Measurements from ENCODE around the gene DPCD. TPM values are rescaled to one million over a fixed set of nuclear protein-coding genes. Genes with fewer than 3 reads are reported as not detected.

DPCD gene
- total and polyA plus RNA-seq, 2 of the 8 experiments (the other 6 are each of a cell fraction or from before 2014, with no cell fraction given): 21.2 to 31.4 TPM

GRCh38 chr10:101617824-101618568, 29.9 kb downstream of the DPCD start:
- H3K9ac ChIP-seq (replicated peaks in 1 of 4; ENCODE audit: extremely low read depth in 1 of 4, low read depth in 3 of 4, low read length in 3 of 4): no peak overlapping the region
- peaks cover 5 to 17% (median 12%) of the 10 kb centered on the region in 4 experiments for H3K4me1 ChIP-seq (replicated peaks in 1 of 4; ENCODE audit: control insufficient read depth in 3 of 4, insufficient read depth in 4 of 4, low read length in 3 of 4)
- H2BK12ac ChIP-seq (ENCODE audit: low read depth, low read length): no peak overlapping the region
- H4K91ac ChIP-seq (replicated peaks; ENCODE audit: insufficient read length, low read length): no peak overlapping the region
- ChIA-PET CTCF (ENCODE audit: partially characterized antibody) (interaction anchor here (0.6 to 10.9 kb wide), 17 partner anchors 9 to 283 kb away, joined by 3 to 131 read pairs (median 4); partner anchors contain the start of genes DPCD and POLL), POLR2A (ENCODE audit: partially characterized antibody) (interaction anchor here (2.0 kb wide), 1 partner anchor 26 kb away, joined by 7 read pairs; no protein-coding TSS in a partner anchor)
- H3K9me3 ChIP-seq (ENCODE audit: insufficient read depth in 2 of 2, low read depth in 1 of 2, low read length in 1 of 2): no peaks in the 10 kb centered on the region
- no peak for FAIRE-seq
- H2BK20ac ChIP-seq (ENCODE audit: low read length): no peak overlapping the region
- 94% methylated on average over 4 of the region's 4 CpGs; no CpG with 5 or more reads in 1 of the 2 experiments for whole genome bisulfite sequencing, 2 experiments (ENCODE audit: extremely low coverage in 1 of 2, insufficient coverage in 1 of 2, insufficient read length in 1 of 2, insufficient replicate concordance in 2 of 2, low coverage in 1 of 2, low lambda C conversion rate in 2 of 2, missing lambda C conversion rate in 1 of 2)
- no peak overlapping the region for H2BK120ac ChIP-seq (replicated peaks; ENCODE audit: low read depth, low read length)
- no peaks in the 10 kb centered on the region for H3K27me3 ChIP-seq (replicated peaks in 1 of 4; ENCODE audit: control insufficient read depth in 3 of 4, extremely low read depth in 1 of 4, insufficient read depth in 3 of 4, low read length in 3 of 4)
- DNase-seq (ENCODE audit: low read depth in 1 of 2, low spot score in 2 of 2): no peak
- peaks cover 0 to 3% (median 0%) of the 10 kb centered on the region in 4 experiments; a peak in 1 of 8 replicates for H3K36me3 ChIP-seq (ENCODE audit: control insufficient read depth in 2 of 4, insufficient read depth in 4 of 4, low read length in 3 of 4)
- no peak overlapping the region for H3K18ac ChIP-seq (ENCODE audit: extremely low read depth, low read length)
- H3K23ac ChIP-seq (ENCODE audit: insufficient read length): no peak overlapping the region
- H3K27ac ChIP-seq (ENCODE audit: low read depth, low read length): no peak overlapping the region
- H3K23me2 ChIP-seq (ENCODE audit: low read depth, low read length): no peaks in the 10 kb centered on the region
- no peak overlapping the region for H3K4me2 ChIP-seq (ENCODE audit: insufficient read depth in 1 of 2, low read depth in 2 of 2, low read length in 2 of 2)
- peaks cover 0 to 1% of the 10 kb centered on the region in 2 experiments for H4K20me1 ChIP-seq (replicated peaks in 1 of 2; ENCODE audit: control insufficient read depth in 1 of 2, insufficient read depth in 2 of 2, low read length in 2 of 2)
- no peak overlapping the region for H4K8ac ChIP-seq (ENCODE audit: extremely low read depth, insufficient read depth, low read length)
- no peak overlapping the region for H3K4ac ChIP-seq (replicated peaks; ENCODE audit: insufficient read length, low read depth, low read length)
- H2AK5ac ChIP-seq (ENCODE audit: low read depth, low read length): no peak overlapping the region
- no peak overlapping the region for H2BK5ac ChIP-seq (ENCODE audit: low read depth, low read length)
- H2BK15ac ChIP-seq (ENCODE audit: low read length): no peak overlapping the region
- no peak overlapping the region for H3K56ac ChIP-seq (replicated peaks; ENCODE audit: insufficient read length, low read depth, low read length)
- no peak overlapping the region for H4K5ac ChIP-seq (ENCODE audit: insufficient read length, low read depth, low read length)
- H2AFZ ChIP-seq (ENCODE audit: low read length): no peak overlapping the region
- no peak overlapping the region for H3K4me3 ChIP-seq (ENCODE audit: extremely low read depth in 1 of 4, insufficient read depth in 2 of 4, low read depth in 3 of 4, low read length in 4 of 4)
- no peaks in the 10 kb centered on the region for H3K79me2 ChIP-seq (ENCODE audit: control insufficient read depth in 1 of 2, insufficient read depth in 2 of 2, low read length in 2 of 2)
- no peak overlapping the region for H3K14ac ChIP-seq (ENCODE audit: insufficient read length)
- H3K79me1 ChIP-seq (ENCODE audit: low read depth, low read length): no peaks in the 10 kb centered on the region

All from H1 (cell line).